ENCODE results near the gene MASP1.

Gene MASP1

DNA sequence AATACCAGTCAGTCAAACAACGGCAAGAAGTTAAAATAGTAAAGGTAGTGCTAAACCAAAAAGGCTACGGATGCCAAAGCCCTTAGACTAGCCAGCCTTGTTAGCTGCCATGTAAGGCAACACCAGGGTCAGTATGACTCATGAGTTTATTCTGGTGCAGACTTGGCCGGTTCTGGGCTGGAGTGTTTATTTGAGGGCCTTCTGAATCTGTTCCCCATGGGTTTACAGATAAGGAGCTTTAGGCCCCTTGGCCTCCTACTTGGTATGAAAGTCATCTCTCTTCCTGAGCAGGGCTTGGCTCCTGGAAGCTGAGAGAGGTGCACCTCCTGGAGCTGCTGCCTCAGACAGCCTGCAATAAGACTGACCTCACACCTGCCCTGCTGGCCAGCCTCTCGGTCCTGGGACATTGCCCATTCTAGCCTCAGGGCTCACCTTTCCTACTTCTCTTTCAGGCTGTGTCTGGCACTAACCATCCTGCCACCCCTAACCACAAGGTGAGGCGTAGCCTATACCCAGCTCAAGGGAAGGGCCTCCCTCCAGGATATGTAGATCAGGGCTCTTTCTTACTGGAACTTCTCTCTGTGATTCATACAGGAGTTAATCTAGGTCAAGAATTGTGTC, 104.6 kb downstream of the MASP1 start:
- ATAC-seq (no peak), DNase-seq (no peak)

DNA sequence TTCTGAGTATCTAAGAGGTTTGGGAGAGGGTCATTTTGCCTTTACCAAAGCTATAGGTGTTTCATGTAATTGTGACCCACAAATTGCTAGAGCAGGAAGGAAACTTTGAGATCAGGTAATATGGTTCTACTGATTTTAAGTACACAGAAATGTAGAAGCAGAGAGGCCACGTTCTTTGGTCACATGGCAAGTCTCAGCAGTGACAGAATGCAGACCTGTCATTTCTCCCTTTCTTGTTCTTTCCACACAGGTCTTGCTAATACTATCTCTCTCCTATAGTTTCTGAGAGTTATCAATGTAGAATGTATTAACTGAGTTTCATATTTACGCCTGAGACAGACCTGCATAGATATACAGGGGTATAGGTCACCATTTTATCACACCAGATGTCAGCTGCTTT, 105.2 kb downstream of the MASP1 start:
- DNase-seq (no peak), ATAC-seq (no peak)

DNA sequence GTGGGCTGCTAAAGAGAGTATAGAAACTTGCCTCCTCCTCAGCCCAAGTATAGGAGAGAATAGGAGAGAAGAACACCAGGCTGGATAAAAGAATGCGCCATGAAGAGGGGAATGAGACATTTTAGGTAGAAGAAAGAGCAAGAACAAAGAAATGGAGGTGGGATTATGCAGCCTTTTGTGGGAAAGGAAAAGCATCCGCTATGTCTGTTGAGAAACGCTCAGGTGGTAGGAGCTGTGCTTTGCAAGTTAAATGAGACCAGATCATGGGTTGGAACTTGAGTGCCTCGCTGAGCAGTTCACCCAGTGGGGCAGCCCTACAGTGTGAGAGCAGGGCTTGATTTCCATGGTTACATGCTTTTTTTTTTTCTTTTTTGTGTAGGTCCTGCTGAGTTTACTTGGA, 105.8 kb downstream of the MASP1 start:
- no peak for ATAC-seq
- no peak for DNase-seq
